GM13976 (cell line): ENCODE data around the gene ITPK1.

ENCODE experiments used
- DNase-seq: peaks from one replicate; pipeline ENCODE4 v3.0.0; 2012; ENCODE audit warnings: low spot score
- in situ Hi-C: fragments of 300-500 bp; cut with MboI; formaldehyde crosslinking; loops from one replicate; pipeline ENCODE4 v1.12.0; 2022; ENCODE audit warnings: low sequenced_read_pairs, mixed read lengths, inconsistent platforms; ENCODE audit not compliant: unreplicated experiment
- TF ChIP-seq, protein P1 (sequence below): IDR thresholded peaks from 2 replicates; pipeline ENCODE4 v1.5.1; 2012; ENCODE audit warnings: borderline replicate concordance, mild to moderate bottlenecking; ENCODE audit not compliant: insufficient read depth; ENCODE audit errors: extremely low read depth, missing control alignments, control extremely low read depth

The ITPK1 gene

DNA sequence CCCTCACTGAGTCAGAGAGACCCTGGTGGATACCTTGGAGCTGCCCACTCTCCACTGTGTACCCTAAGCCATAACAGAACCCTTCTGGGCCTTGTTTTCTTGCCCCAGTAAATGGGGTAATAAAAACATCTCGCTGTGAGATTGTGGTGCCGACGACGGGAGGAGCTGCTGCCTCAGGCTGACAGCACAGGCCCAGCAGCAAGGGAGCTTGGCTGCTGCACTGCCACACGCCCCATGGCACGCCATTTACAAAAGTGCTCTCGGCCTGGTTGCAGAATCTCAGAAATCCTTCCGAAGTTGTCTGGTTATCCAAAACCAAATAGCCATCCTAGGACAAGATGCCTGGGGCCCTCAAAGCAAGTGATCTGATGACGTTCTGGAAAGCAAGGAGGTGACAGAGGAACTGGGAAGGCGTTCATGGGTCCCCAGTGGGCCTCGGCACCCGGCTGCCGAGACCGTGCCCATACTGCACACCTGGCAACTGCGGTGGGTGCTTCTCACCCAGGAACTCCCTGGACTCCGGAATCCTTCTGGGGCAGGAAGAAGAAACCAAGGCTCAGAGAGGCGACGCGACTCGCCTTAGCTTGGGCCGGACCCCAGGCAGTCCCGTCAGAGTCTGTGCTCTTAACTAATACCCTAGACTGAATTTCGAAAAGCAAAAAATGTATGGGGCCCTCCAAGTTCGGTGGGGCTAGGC, 166.1 kb downstream of the ITPK1 start:
- in situ Hi-C loops: loop anchor here (5.0 kb wide), 1 partner anchor 193 kb away; no protein-coding TSS in a partner anchor
- no peak for DNase-seq
- TF ChIP-seq, protein P1, sequence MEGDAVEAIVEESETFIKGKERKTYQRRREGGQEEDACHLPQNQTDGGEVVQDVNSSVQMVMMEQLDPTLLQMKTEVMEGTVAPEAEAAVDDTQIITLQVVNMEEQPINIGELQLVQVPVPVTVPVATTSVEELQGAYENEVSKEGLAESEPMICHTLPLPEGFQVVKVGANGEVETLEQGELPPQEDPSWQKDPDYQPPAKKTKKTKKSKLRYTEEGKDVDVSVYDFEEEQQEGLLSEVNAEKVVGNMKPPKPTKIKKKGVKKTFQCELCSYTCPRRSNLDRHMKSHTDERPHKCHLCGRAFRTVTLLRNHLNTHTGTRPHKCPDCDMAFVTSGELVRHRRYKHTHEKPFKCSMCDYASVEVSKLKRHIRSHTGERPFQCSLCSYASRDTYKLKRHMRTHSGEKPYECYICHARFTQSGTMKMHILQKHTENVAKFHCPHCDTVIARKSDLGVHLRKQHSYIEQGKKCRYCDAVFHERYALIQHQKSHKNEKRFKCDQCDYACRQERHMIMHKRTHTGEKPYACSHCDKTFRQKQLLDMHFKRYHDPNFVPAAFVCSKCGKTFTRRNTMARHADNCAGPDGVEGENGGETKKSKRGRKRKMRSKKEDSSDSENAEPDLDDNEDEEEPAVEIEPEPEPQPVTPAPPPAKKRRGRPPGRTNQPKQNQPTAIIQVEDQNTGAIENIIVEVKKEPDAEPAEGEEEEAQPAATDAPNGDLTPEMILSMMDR: no peak

DNA sequence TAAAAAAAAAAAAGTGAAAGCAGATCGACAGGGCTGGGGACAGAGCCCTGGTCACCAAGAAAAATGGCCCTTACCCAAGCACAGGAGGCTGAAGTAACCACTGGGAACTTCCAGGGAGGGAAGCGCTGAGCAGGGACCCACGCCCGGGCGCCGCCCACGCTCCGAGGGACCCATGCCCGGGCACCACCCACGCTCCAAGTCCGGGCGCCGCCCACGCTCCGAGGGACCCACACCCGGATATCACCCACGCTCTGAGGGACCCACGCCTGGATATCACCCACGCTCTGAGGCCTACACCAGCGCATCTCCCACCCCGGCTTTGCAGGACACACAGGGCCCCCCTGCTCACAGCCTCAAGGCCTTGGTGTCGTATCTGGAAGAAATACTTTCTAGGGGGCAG, 167.1 kb downstream of the ITPK1 start:
- in situ Hi-C loops: loop anchor here (5.0 kb wide), 1 partner anchor 194 kb away; no protein-coding TSS in a partner anchor

DNA sequence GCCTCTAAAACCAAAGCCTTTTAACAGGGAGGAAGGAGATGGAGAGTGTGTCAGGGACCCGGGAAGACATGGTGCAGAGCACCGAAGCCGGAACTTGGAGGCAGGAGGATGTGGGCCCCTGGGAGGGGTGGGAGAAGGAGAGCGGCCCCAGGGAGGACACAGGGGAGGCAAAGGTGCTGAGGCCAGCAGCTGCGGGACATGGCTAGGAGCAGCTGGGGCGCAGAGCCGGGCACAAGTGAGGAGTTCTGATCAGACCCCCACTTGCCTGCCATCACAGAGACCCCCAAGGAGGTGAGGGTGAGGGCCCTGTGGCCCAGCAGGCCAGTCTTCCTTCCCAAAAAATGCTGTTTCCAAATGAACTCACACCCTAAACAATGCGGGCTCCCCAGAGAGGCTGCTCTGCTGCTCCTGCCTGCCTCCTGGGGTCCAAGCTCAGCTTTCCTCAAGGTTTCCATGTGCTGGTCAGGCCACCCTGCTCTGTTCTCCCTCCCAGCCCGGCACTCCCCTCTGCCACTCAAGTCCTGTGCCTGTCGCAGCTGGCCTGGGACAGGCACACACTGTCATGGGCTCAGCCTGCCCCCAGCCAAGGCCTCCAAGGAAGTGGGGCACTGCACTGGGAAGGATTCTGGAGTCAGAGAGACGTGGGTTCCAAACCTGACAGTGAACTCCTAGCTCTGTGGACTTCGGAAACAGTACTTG, 168.7 kb downstream of the ITPK1 start:
- no peak for DNase-seq
- in situ Hi-C loops: loop anchor here (5.0 kb wide), 1 partner anchor 195 kb away; no protein-coding TSS in a partner anchor
- TF ChIP-seq, protein P1: no peak

More for the DNA sequence above, 167.1 kb downstream of the ITPK1 start:
- no peak for DNase-seq
- TF ChIP-seq, protein P1: no peak

DNA sequence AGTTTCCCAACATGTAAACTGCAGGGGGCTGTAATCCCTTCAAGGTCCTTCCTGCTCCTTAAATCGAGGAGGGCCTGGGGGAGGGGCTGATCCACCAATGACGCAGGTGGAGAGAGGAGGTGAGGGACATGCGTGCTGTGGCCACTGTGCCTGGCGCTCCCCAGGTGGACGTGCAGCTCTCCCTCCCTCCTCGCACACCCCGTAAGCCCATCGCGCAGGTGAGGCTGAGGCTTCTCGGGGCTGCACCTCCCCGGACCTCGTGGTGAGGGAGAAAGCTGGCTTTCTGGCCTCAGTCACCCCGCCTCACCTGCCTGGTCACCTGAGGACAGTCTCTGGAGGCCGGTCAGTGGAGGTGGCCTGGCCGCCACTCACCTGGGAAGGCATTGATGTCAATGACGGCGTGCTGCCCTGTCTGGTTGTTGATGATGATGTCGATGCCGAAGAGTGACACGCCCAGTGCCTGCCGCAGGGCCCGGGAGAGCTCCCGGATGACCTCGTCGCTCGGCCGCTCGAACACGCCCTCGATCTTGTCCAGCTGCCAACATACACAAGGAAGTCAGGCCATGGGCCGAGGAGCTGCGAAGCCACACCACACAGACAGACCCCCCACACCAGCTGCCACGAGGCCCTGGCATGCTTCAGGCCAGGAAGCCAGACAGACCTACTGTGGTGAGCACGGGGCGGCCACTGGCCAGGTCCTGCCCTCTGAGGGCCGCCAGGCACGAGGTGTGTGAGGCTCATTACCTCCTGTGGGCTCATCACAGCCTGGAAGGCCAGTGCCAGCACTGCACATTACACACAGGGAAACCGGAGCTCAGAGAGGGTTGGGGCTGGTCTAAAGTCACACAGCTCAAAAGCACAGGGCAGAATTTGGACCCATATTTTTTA, 169.5 kb downstream of the ITPK1 start:
- TF ChIP-seq, protein P1: no peak
- DNase-seq: no peak
- in situ Hi-C loops: loop anchor here (5.0 kb wide), 1 partner anchor 196 kb away; no protein-coding TSS in a partner anchor

DNA sequence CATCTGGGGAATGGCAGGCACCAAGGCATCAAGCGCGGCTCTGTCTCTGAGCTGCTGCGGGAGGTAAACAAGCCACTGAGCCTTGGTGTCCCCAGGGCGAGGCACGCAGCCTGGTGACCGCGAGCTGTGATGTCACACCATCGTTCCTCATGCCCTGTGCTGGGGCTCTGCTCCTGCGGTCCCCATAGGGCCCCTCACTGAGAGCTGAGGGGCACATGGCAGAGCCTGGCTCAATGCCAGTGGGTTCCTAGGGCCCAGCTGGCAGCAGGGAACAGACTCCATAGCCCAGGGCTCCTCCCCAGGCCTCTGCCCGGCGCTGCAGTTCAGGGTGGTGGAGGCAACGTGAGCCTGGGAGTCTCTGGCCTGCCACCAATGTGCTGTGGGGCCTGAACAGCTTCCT, 170.2 kb downstream of the ITPK1 start:
- TF ChIP-seq, protein P1: no peak
- no peak for DNase-seq
- in situ Hi-C loops: loop anchor here (5.0 kb wide), 1 partner anchor 197 kb away; no protein-coding TSS in a partner anchor

DNA sequence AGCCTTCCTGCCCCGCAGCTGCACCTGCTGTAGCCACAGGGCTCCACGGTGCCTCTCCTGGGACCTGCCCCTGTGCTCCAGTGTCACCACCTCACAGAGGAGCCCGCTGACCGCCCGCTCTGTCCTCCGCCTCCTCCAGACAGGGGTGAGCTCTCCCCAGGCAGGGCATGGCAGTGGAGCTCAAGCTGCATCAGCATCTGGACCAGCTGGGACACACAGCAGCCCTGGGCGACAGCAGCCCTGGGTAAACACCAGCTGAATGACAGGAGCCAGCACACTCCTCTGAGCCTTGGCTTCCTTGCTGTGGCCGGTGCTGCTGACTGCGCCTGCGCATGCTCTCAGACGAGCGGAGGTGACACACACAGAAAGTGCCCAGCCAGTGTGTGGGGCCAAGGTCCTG, 170.7 kb downstream of the ITPK1 start:
- in situ Hi-C loops: loop anchor here (5.0 kb wide), 1 partner anchor 197 kb away; no protein-coding TSS in a partner anchor
- DNase-seq: no peak
- TF ChIP-seq, protein P1: no peak
